ENCODE data around the gene MAD1L1.

DNA sequence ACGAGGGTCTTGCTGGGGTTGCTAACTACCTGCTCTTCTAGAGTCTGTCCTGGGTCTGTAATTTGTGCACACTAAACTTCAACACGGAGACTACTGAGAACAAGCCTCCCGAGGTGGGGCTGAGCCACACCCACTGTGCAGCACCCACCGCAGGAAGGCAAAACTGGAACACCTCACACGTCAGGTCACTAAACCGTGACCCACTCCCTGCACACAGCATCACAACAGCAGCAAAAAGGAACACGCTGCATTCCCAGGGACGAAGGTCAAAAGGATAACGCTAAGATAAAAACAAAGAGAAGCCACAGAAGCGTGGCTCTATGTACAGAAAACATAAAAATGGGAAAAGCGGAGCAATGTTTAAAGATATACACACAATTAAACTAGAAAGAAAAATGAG, 170.1 kb downstream of the MAD1L1 start:
- no peak for TF ChIP-seq EZH2 (IDR thresholded peaks at IDR 0.05; ENCODE audit: insufficient read depth, low read length)
- TF ChIP-seq, protein P1, sequence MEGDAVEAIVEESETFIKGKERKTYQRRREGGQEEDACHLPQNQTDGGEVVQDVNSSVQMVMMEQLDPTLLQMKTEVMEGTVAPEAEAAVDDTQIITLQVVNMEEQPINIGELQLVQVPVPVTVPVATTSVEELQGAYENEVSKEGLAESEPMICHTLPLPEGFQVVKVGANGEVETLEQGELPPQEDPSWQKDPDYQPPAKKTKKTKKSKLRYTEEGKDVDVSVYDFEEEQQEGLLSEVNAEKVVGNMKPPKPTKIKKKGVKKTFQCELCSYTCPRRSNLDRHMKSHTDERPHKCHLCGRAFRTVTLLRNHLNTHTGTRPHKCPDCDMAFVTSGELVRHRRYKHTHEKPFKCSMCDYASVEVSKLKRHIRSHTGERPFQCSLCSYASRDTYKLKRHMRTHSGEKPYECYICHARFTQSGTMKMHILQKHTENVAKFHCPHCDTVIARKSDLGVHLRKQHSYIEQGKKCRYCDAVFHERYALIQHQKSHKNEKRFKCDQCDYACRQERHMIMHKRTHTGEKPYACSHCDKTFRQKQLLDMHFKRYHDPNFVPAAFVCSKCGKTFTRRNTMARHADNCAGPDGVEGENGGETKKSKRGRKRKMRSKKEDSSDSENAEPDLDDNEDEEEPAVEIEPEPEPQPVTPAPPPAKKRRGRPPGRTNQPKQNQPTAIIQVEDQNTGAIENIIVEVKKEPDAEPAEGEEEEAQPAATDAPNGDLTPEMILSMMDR (IDR thresholded peaks at IDR 0.05; ENCODE audit: insufficient read depth, low read depth, low read length), result no peak
